ENCODE measurements around the gene ATP2B3. TPM values are rescaled to one million over a fixed set of nuclear protein-coding genes. Genes with fewer than 3 reads are reported as not detected.

The ATP2B3 gene
- 0.35 TPM in 2 replicates for total RNA-seq (2021)
- long read RNA-seq, partial matches to known transcripts, result 0 of 1 reads
- long read RNA-seq, other reads (novel, unspliced or antisense), result 1 of 1 reads

- H4K5ac ChIP-seq (ENCODE audit: insufficient read length, low read depth, low read length), result no peak within 1 kb of the TSS
- peaks cover 47 to 51% of the 10 kb centered on the region in 2 experiments for H3K9me3 Mint-ChIP-seq
- H3K56ac ChIP-seq (ENCODE audit: insufficient read length, low read depth, low read length), result no peak within 1 kb of the TSS
- H2AFZ ChIP-seq (ENCODE audit: low read length), result no peak within 1 kb of the TSS
- no peak within 1 kb of the TSS for H4K91ac ChIP-seq (ENCODE audit: insufficient read length, low read depth, low read length)
- no peaks in the 10 kb centered on the region for H3K79me2 ChIP-seq (ENCODE audit: insufficient read depth, low read length)
- no peak within 1 kb of the TSS for H2AK5ac ChIP-seq (ENCODE audit: insufficient read length, low read length)
- H2BK20ac ChIP-seq (ENCODE audit: low read depth, low read length, poor library complexity, severe bottlenecking), result no peak within 1 kb of the TSS
- no peak for TF ChIP-seq CTCF (conservative IDR thresholded peaks at IDR 0.05)
- H3K4me2 ChIP-seq (ENCODE audit: insufficient read depth, insufficient read length, low read length), result peak within 1 kb of the TSS; percentile 26
- H3T11ph ChIP-seq (ENCODE audit: low read length), result no peak within 1 kb of the TSS
- DNase-seq, result no peak
- H2BK15ac ChIP-seq (ENCODE audit: low read depth, low read length), result no peak within 1 kb of the TSS
- H3K23me2 ChIP-seq (ENCODE audit: insufficient read length, low read depth, low read length, poor library complexity, severe bottlenecking), result peaks cover 4% of the 10 kb centered on the region
- no peak within 1 kb of the TSS for H4K8ac ChIP-seq (replicated peaks; ENCODE audit: insufficient read length, low read depth, low read length)
- no peak within 1 kb of the TSS for H3K4ac ChIP-seq (ENCODE audit: low read depth, low read length)
- H3K14ac ChIP-seq (ENCODE audit: insufficient read depth, low read length), result no peak within 1 kb of the TSS
- peaks cover 38% of the 10 kb centered on the region for H3K9me3 ChIP-seq (ENCODE audit: control insufficient read depth, low read depth, low read length)
- H3K18ac ChIP-seq (ENCODE audit: insufficient read length, low read depth, low read length), result no peak within 1 kb of the TSS
- H3K4me1 ChIP-seq (ENCODE audit: insufficient read depth, low read length), result no peaks in the 10 kb centered on the region
- H3K79me1 ChIP-seq (ENCODE audit: insufficient read depth, low read depth, low read length, poor library complexity, severe bottlenecking), result no peaks in the 10 kb centered on the region
- peak within 1 kb of the TSS; percentile 60 to 85 for H3K4me3 Mint-ChIP-seq
- no peak within 1 kb of the TSS for H3K27ac Mint-ChIP-seq
- no CpG with 5 or more reads among the region's 50 CpGs for WGBS (ENCODE audit: extremely low coverage, insufficient read length, low lambda C conversion rate)
- H3K36me3 Mint-ChIP-seq (ENCODE audit: insufficient read depth in 1 of 3, low read depth in 3 of 3), result peaks cover 4 to 8% (median 4%) of the 10 kb centered on the region in 3 experiments; a peak in 6 of 7 replicates
- peaks cover under 1% of the 10 kb centered on the region for H4K20me1 ChIP-seq (ENCODE audit: control insufficient read depth, insufficient read depth, insufficient read length)
- no peak within 1 kb of the TSS for H3K27ac ChIP-seq (ENCODE audit: insufficient read length, low read depth, low read length)
- no peak within 1 kb of the TSS for H2BK12ac ChIP-seq (ENCODE audit: insufficient read length, low read depth, low read length)
- no peak within 1 kb of the TSS for H2BK120ac ChIP-seq (ENCODE audit: low read depth, low read length, poor library complexity, severe bottlenecking)
- H3K4me1 Mint-ChIP-seq, result 0 out of 4 replicates have a peak, but pooled peaks cover 0 to 4% of the 10 kb centered on the region in 2 experiments
- no peak within 1 kb of the TSS for H3K9ac ChIP-seq (ENCODE audit: extremely low read depth, insufficient read length, low read length)
- H3K27me3 Mint-ChIP-seq (ENCODE audit: low read depth), result peaks cover 68% of the 10 kb centered on the region
- peaks cover 13% of the 10 kb centered on the region; the same call in 1 of the 2 replicates for H3K27me3 ChIP-seq (ENCODE audit: insufficient read depth, low read length)
- no peak within 1 kb of the TSS for H3K23ac ChIP-seq (ENCODE audit: insufficient read length, low read depth, low read length)
- H2BK5ac ChIP-seq (ENCODE audit: insufficient read length, low read length), result no peak within 1 kb of the TSS
Observed at GRCh38 chrX:153517423-153517822, at the start of gene ATP2B3. ATP2B3 (plus strand) TSS chrX:153517642; CDS start chrX:153536248, 18,606 bp downstream.

Measured in H9 (cell line).